Calu3 (cell line): ENCODE data around the gene ZBTB20. TPM values are rescaled to one million over a fixed set of nuclear protein-coding genes. Genes with fewer than 3 reads are reported as not detected.

Source experiments
- BruUV-seq: library from RNA; stranded (reverse); fragments of 400-500 nt; replicated peaks from 2 replicates; lab custom pipeline; 2021; lab: Mats Ljungman, UMichigan
- CTCF ChIA-PET: fragments of 300-600 bp; sonication (Branson Sonifier 250); formaldehyde crosslinking; loops from one replicate; lab custom pipeline; 2022; ENCODE audit warnings: antibody characterized with exemption; lab: Charles Lee
- DNase-seq: peaks from one replicate; pipeline ENCODE4 v3.0.0; 2022
- H3K27ac Mint-ChIP-seq: one replicate; pipeline ENCODE4 v1.8.0; 2022; ENCODE audit warnings: mixed read lengths; ENCODE audit not compliant: unreplicated experiment
- H3K27me3 Mint-ChIP-seq: one replicate; pipeline ENCODE4 v1.8.0; 2022; ENCODE audit warnings: mixed read lengths; ENCODE audit not compliant: unreplicated experiment
- H3K36me3 Mint-ChIP-seq: one replicate; pipeline ENCODE4 v1.8.0; 2022; ENCODE audit warnings: mild to moderate bottlenecking, moderate library complexity, mixed read lengths; ENCODE audit not compliant: insufficient read depth, unreplicated experiment
- H3K4me1 Mint-ChIP-seq: one replicate; pipeline ENCODE4 v1.8.0; 2022; ENCODE audit warnings: mild to moderate bottlenecking, low read depth, mixed read lengths; ENCODE audit not compliant: unreplicated experiment
- H3K4me3 Mint-ChIP-seq: one replicate; pipeline ENCODE4 v1.8.0; 2022; ENCODE audit warnings: mild to moderate bottlenecking, low read depth, moderate library complexity, mixed read lengths; ENCODE audit not compliant: unreplicated experiment
- H3K9me3 Mint-ChIP-seq: one replicate; pipeline ENCODE4 v1.8.0; 2022; ENCODE audit warnings: low read depth, mixed read lengths; ENCODE audit not compliant: unreplicated experiment
- intact Hi-C: fragments of 100-400 bp; cut with micrococcal nuclease; formaldehyde crosslinking; loops from one replicate; pipeline ENCODE4 v1.10.0; 2022; ENCODE audit not compliant: unreplicated experiment
- total RNA-seq: library from RNA; stranded (reverse); gene quantifications from 2 replicates; pipeline ENCODE4 v1.2.3, GENCODE V29; 2022
- TF ChIP-seq, protein P1 (sequence below): fragments of 200-600 bp; IDR thresholded peaks from one replicate; pipeline ENCODE4 v1.8.0; 2022; ENCODE audit warnings: antibody characterized with exemption; ENCODE audit not compliant: unreplicated experiment

The ZBTB20 gene
- total RNA-seq, 1 experiment from 2014 or later, result 24.1 TPM

DNA sequence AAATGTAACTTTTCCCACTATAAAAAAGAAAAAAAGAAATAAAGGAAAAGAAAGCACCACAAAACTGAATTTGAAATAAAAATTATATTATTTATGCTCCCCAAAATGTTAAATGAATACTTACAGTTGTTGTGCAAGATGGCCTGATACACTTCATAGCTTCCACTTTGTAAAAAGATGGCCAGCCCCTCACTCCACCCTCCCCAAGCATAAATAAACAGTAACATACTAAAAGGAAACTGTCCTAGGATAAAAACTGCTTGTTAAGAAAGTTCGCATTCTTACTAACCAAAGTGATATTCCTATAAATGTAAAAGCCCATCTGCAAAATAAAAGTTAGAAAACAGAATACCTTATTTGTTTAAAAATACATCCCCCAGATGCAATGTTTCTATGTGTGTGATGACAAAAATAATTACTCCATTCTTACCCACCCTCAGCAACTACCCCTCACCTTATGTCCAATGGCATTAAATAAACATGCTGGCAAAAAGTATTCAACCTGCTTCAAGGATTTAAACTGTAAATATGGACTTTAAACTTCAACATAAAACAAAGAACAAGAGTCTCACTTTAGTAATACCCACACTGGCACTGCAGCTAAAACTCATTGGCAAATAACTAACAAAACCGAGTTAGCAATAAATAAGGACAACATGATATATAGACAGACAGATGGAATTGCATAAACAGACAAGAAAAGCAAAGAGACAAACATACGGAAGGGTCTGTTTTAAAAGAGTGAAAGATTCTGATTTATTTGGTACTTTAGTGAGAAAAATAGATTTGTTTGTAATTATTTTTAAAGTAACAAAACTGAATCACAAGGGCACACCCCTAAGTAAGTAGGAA, 47.7 kb downstream of the ZBTB20 start:
- Mint-ChIP-seq H3K4me1 (peaks cover 16% of the 10 kb centered on the region), H3K4me3 (peak overlapping the region; percentile 51), H3K27me3 (no peaks in the 10 kb centered on the region), H3K27ac (peak overlapping the region; percentile 84), H3K9me3 (no peaks in the 10 kb centered on the region), H3K36me3 (no peaks in the 10 kb centered on the region)
- intact Hi-C loops, result loop anchor here (5.0 kb wide), 1 partner anchor 43 kb away; no protein-coding TSS in a partner anchor
- CTCF ChIA-PET, result no interaction called here
- no peak for DNase-seq
- BruUV-seq, result TSS peak; percentile 64
- TF ChIP-seq, protein P1, sequence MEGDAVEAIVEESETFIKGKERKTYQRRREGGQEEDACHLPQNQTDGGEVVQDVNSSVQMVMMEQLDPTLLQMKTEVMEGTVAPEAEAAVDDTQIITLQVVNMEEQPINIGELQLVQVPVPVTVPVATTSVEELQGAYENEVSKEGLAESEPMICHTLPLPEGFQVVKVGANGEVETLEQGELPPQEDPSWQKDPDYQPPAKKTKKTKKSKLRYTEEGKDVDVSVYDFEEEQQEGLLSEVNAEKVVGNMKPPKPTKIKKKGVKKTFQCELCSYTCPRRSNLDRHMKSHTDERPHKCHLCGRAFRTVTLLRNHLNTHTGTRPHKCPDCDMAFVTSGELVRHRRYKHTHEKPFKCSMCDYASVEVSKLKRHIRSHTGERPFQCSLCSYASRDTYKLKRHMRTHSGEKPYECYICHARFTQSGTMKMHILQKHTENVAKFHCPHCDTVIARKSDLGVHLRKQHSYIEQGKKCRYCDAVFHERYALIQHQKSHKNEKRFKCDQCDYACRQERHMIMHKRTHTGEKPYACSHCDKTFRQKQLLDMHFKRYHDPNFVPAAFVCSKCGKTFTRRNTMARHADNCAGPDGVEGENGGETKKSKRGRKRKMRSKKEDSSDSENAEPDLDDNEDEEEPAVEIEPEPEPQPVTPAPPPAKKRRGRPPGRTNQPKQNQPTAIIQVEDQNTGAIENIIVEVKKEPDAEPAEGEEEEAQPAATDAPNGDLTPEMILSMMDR, result no peak

DNA sequence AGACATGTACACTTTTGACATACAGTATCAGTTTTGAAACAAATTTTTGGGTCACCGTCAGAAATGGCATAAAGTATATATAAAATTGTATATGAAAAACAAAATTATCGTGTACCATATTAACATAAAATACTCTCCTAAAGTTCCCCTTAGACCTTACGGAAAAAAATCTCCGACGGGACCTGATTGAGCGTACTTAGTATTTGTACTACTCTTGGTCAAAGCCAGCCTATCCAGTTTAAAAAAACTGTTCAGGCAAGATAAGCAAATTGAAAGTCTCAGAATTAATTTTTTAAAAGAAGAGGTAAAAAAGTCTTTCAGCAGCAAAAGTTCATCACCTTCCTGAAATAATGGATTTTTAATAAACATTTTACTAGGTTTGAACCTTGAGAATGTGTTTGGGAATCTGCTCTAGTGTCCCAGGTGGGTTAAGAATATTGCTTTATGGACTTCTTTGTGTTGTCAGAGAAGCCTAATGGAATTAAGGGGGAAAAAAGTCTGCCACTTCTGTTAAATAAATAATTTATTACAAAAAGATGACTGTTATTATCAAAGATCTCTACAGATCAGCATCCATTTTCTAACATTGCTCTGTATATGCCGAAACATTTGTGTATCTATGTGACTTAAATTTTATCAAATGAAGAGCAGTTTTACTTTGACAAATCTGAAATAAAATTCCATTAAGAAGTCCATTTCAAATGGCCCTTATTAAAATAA, 48.6 kb downstream of the ZBTB20 start:
- Mint-ChIP-seq H3K4me1 (peaks cover 16% of the 10 kb centered on the region), H3K27me3 (no peaks in the 10 kb centered on the region), H3K27ac (no peak overlapping the region), H3K4me3 (no peak overlapping the region), H3K36me3 (no peaks in the 10 kb centered on the region), H3K9me3 (no peaks in the 10 kb centered on the region)
- TF ChIP-seq, protein P1, result no peak
- no peak for DNase-seq
- CTCF ChIA-PET, result no interaction called here
- intact Hi-C loops, result loop anchor here (5.0 kb wide), 1 partner anchor 44 kb away; no protein-coding TSS in a partner anchor
- BruUV-seq, result no TSS peak

DNA sequence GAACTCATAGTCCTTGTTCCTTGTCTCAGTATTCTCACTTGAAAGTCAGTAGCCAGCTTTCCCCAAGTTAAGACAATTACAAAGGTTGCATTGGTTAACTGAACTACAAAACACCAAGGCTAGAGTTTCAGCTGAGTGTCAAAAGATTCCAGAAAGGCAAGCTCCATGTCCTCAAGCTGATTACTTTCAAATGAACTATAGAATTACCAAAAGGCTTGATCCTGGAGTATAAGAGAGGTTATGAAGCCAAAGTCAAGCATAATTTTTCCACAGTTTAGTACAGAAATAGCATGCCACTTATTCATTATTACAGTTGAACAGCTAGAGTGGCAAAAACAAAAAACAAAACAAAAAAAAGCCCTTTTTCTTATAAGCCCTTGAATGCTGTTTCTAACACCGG, 51.9 kb downstream of the ZBTB20 start:
- H3K4me1 Mint-ChIP-seq, result peaks cover 11% of the 10 kb centered on the region
- TF ChIP-seq, protein P1, result no peak
- H3K9me3 Mint-ChIP-seq, result no peaks in the 10 kb centered on the region
- BruUV-seq, result no TSS peak
- no peaks in the 10 kb centered on the region for H3K27me3 Mint-ChIP-seq
- no peak overlapping the region for H3K27ac Mint-ChIP-seq
- intact Hi-C loops, result loop anchor here (5.0 kb wide), 1 partner anchor 47 kb away; no protein-coding TSS in a partner anchor
- DNase-seq, result no peak
- H3K4me3 Mint-ChIP-seq, result no peak overlapping the region
- H3K36me3 Mint-ChIP-seq, result no peaks in the 10 kb centered on the region
- CTCF ChIA-PET, result interaction anchor here (0.6 kb wide), 1 partner anchor 1280 kb away, joined by 3 read pairs; no protein-coding TSS in a partner anchor

DNA sequence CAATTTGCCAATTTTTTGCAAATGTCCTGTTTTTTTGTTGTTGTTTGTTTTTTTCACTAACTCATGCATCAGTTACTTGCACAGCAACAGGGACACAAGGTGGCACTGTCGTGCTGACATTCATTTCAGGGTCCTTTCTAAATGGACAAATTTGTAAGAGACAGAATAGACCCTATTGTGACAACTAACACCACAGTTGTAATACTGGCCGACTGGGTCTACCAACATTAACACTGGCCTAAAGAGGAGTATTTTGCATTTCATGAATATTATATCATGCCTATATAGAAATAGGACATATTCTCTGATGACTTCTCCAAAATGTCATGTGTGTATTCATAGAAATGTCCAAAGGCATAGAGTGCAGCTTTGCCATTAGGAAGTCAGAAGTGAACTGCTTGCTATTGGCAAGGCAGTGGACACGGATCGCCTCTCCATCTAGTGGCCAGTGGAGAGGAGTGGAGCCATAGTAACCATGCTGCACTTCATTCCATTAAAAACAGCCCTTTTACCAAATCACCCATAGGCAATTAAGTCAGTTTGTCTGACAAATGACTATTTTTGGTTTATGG, 54.8 kb downstream of the ZBTB20 start:
- no peak overlapping the region for H3K4me3 Mint-ChIP-seq
- peak; percentile 50 for DNase-seq
- CTCF ChIA-PET, result interaction anchor here (0.7 to 1.1 kb wide), 2 partner anchors 14 to 39 kb away, joined by 3 read pairs; no protein-coding TSS in a partner anchor
- H3K9me3 Mint-ChIP-seq, result no peaks in the 10 kb centered on the region
- intact Hi-C loops, result loop anchor here (1.0 to 5.0 kb wide), 7 partner anchors 52 to 730 kb away; no protein-coding TSS in a partner anchor
- H3K36me3 Mint-ChIP-seq, result no peaks in the 10 kb centered on the region
- no peaks in the 10 kb centered on the region for H3K27me3 Mint-ChIP-seq
- TF ChIP-seq, protein P1, result peak; percentile 30
- BruUV-seq, result no TSS peak
- no peaks in the 10 kb centered on the region for H3K4me1 Mint-ChIP-seq
- H3K27ac Mint-ChIP-seq, result no peak overlapping the region
